ENCODE results near the gene PHF20. TPM values are rescaled to one million over a fixed set of nuclear protein-coding genes. Genes with fewer than 3 reads are reported as not detected.

Gene PHF20
- total and polyA plus RNA-seq, 2 of the 13 experiments (the other 11 are each of a cell fraction or from before 2014, with no cell fraction given) = 22.8 to 34.1 TPM

GRCh38 chr20:35947489-35947888, 175.7 kb downstream of the PHF20 start (continued):
- TF ChIP-seq RAD21 (CRISPR knock-in tag; IDR thresholded peaks at IDR 0.05) (0 out of 2 replicates have a peak, but pooled peaks have one; percentile 26), MTF2 (CRISPR knock-in tag; IDR thresholded peaks at IDR 0.05; ENCODE audit: borderline replicate concordance) (no peak), ZNF101 (CRISPR knock-in tag; IDR thresholded peaks at IDR 0.05; ENCODE audit: borderline replicate concordance, low read depth) (no peak), ZNF460 (CRISPR knock-in tag; IDR thresholded peaks at IDR 0.05; ENCODE audit: borderline replicate concordance) (no peak), ZC3H4 (CRISPR knock-in tag; IDR thresholded peaks at IDR 0.05; ENCODE audit: borderline replicate concordance) (no peak), NRL (CRISPR knock-in tag; IDR thresholded peaks at IDR 0.05; ENCODE audit: borderline replicate concordance) (0 out of 2 replicates have a peak, but pooled peaks have one; percentile 49), SMAD3 (CRISPR knock-in tag; IDR thresholded peaks at IDR 0.05) (no peak), RXRA (CRISPR knock-in tag; IDR thresholded peaks at IDR 0.05) (no peak), YEATS4 (CRISPR knock-in tag; IDR thresholded peaks at IDR 0.05; ENCODE audit: borderline replicate concordance) (no peak), ZNF598 (CRISPR knock-in tag; IDR thresholded peaks at IDR 0.05; ENCODE audit: borderline replicate concordance) (no peak), HOXA9 (CRISPR knock-in tag; IDR thresholded peaks at IDR 0.05; ENCODE audit: borderline replicate concordance) (no peak), ZNF883 (CRISPR knock-in tag; IDR thresholded peaks at IDR 0.05; ENCODE audit: not compliant biosample characterization) (no peak), NFKB2 (CRISPR knock-in tag; IDR thresholded peaks at IDR 0.05; ENCODE audit: borderline replicate concordance) (no peak), RORA (CRISPR knock-in tag; IDR thresholded peaks at IDR 0.05) (no peak), TOE1 (CRISPR knock-in tag; IDR thresholded peaks at IDR 0.05) (no peak), TCF12 (IDR thresholded peaks at IDR 0.05) (no peak), TCF12 (CRISPR knock-in tag; IDR thresholded peaks at IDR 0.05) (no peak), ZHX2 (IDR thresholded peaks at IDR 0.05; ENCODE audit: low read depth) (no peak), ZHX2 (CRISPR knock-in tag; IDR thresholded peaks at IDR 0.05; ENCODE audit: borderline replicate concordance) (no peak)
- TF ChIP-seq, protein P1, sequence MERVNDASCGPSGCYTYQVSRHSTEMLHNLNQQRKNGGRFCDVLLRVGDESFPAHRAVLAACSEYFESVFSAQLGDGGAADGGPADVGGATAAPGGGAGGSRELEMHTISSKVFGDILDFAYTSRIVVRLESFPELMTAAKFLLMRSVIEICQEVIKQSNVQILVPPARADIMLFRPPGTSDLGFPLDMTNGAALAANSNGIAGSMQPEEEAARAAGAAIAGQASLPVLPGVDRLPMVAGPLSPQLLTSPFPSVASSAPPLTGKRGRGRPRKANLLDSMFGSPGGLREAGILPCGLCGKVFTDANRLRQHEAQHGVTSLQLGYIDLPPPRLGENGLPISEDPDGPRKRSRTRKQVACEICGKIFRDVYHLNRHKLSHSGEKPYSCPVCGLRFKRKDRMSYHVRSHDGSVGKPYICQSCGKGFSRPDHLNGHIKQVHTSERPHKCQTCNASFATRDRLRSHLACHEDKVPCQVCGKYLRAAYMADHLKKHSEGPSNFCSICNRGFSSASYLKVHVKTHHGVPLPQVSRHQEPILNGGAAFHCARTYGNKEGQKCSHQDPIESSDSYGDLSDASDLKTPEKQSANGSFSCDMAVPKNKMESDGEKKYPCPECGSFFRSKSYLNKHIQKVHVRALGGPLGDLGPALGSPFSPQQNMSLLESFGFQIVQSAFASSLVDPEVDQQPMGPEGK (CRISPR knock-in tag; IDR thresholded peaks at IDR 0.05) = peak; percentile 73
- TF ChIP-seq, protein P2, sequence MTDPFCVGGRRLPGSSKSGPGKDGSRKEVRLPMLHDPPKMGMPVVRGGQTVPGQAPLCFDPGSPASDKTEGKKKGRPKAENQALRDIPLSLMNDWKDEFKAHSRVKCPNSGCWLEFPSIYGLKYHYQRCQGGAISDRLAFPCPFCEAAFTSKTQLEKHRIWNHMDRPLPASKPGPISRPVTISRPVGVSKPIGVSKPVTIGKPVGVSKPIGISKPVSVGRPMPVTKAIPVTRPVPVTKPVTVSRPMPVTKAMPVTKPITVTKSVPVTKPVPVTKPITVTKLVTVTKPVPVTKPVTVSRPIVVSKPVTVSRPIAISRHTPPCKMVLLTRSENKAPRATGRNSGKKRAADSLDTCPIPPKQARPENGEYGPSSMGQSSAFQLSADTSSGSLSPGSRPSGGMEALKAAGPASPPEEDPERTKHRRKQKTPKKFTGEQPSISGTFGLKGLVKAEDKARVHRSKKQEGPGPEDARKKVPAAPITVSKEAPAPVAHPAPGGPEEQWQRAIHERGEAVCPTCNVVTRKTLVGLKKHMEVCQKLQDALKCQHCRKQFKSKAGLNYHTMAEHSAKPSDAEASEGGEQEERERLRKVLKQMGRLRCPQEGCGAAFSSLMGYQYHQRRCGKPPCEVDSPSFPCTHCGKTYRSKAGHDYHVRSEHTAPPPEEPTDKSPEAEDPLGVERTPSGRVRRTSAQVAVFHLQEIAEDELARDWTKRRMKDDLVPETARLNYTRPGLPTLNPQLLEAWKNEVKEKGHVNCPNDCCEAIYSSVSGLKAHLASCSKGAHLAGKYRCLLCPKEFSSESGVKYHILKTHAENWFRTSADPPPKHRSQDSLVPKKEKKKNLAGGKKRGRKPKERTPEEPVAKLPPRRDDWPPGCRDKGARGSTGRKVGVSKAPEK (CRISPR knock-in tag; IDR thresholded peaks at IDR 0.05; ENCODE audit: borderline replicate concordance) = no peak
